ENCODE data around the gene CMSS1.

DNA sequence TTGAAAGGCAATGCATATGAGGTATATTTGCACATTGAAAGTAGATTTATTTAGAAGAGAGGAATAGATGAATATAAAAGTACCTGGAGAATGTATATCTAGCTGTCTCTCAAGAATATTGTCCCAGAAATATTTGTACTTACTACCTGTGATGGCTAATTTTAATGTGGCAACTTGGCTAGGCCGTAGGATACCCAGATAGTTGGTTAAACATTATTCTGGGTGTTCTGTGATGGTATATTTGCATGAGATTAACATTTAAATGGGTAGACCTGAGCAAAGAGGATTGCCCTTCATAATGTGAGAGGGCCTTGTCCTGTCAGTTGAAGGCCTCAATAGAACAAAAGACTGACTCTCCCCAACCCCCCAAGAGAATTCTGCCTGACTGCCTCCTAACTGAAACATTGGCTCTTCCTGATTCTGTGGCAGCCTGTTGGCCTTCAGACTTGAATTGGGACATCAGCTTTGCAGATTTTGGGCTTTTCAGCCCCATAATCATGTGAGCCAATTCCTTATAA is 366.0 kb downstream of the CMSS1 start:
- TF ChIP-seq MEF2A (IDR thresholded peaks at IDR 0.05; ENCODE audit: borderline replicate concordance, low read depth) (no peak), POLR2AphosphoS5 (IDR thresholded peaks at IDR 0.05; ENCODE audit: low read depth, low read length) (no peak), JUND (IDR thresholded peaks at IDR 0.05) (no peak), TAF1 (IDR thresholded peaks at IDR 0.05; ENCODE audit: borderline replicate concordance, low read depth, low read length) (no peak), RCOR1 (IDR thresholded peaks at IDR 0.05; ENCODE audit: low read length) (no peak), EZH2phosphoT487 (IDR thresholded peaks at IDR 0.05; ENCODE audit: borderline replicate concordance, low read depth) (no peak), YY1 (IDR thresholded peaks at IDR 0.05; ENCODE audit: low read depth) (no peak), RXRA (IDR thresholded peaks at IDR 0.05; ENCODE audit: borderline replicate concordance, low read depth) (no peak), TEAD4 (IDR thresholded peaks at IDR 0.05; ENCODE audit: borderline replicate concordance, insufficient read depth) (no peak)
- TF ChIP-seq, protein P1, sequence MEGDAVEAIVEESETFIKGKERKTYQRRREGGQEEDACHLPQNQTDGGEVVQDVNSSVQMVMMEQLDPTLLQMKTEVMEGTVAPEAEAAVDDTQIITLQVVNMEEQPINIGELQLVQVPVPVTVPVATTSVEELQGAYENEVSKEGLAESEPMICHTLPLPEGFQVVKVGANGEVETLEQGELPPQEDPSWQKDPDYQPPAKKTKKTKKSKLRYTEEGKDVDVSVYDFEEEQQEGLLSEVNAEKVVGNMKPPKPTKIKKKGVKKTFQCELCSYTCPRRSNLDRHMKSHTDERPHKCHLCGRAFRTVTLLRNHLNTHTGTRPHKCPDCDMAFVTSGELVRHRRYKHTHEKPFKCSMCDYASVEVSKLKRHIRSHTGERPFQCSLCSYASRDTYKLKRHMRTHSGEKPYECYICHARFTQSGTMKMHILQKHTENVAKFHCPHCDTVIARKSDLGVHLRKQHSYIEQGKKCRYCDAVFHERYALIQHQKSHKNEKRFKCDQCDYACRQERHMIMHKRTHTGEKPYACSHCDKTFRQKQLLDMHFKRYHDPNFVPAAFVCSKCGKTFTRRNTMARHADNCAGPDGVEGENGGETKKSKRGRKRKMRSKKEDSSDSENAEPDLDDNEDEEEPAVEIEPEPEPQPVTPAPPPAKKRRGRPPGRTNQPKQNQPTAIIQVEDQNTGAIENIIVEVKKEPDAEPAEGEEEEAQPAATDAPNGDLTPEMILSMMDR (IDR thresholded peaks at IDR 0.05) = no peak
- TF ChIP-seq, protein P2, sequence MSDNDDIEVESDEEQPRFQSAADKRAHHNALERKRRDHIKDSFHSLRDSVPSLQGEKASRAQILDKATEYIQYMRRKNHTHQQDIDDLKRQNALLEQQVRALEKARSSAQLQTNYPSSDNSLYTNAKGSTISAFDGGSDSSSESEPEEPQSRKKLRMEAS (IDR thresholded peaks at IDR 0.05; ENCODE audit: low read depth) = no peak
- TF ChIP-seq, protein P3, sequence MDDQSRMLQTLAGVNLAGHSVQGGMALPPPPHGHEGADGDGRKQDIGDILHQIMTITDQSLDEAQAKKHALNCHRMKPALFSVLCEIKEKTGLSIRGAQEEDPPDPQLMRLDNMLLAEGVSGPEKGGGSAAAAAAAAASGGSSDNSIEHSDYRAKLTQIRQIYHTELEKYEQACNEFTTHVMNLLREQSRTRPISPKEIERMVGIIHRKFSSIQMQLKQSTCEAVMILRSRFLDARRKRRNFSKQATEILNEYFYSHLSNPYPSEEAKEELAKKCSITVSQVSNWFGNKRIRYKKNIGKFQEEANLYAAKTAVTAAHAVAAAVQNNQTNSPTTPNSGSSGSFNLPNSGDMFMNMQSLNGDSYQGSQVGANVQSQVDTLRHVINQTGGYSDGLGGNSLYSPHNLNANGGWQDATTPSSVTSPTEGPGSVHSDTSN (IDR thresholded peaks at IDR 0.05) = no peak
- TF ChIP-seq, protein P4, sequence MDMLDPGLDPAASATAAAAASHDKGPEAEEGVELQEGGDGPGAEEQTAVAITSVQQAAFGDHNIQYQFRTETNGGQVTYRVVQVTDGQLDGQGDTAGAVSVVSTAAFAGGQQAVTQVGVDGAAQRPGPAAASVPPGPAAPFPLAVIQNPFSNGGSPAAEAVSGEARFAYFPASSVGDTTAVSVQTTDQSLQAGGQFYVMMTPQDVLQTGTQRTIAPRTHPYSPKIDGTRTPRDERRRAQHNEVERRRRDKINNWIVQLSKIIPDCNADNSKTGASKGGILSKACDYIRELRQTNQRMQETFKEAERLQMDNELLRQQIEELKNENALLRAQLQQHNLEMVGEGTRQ (IDR thresholded peaks at IDR 0.05; ENCODE audit: borderline replicate concordance, low read depth, low read length) = no peak
- TF ChIP-seq, protein P5, sequence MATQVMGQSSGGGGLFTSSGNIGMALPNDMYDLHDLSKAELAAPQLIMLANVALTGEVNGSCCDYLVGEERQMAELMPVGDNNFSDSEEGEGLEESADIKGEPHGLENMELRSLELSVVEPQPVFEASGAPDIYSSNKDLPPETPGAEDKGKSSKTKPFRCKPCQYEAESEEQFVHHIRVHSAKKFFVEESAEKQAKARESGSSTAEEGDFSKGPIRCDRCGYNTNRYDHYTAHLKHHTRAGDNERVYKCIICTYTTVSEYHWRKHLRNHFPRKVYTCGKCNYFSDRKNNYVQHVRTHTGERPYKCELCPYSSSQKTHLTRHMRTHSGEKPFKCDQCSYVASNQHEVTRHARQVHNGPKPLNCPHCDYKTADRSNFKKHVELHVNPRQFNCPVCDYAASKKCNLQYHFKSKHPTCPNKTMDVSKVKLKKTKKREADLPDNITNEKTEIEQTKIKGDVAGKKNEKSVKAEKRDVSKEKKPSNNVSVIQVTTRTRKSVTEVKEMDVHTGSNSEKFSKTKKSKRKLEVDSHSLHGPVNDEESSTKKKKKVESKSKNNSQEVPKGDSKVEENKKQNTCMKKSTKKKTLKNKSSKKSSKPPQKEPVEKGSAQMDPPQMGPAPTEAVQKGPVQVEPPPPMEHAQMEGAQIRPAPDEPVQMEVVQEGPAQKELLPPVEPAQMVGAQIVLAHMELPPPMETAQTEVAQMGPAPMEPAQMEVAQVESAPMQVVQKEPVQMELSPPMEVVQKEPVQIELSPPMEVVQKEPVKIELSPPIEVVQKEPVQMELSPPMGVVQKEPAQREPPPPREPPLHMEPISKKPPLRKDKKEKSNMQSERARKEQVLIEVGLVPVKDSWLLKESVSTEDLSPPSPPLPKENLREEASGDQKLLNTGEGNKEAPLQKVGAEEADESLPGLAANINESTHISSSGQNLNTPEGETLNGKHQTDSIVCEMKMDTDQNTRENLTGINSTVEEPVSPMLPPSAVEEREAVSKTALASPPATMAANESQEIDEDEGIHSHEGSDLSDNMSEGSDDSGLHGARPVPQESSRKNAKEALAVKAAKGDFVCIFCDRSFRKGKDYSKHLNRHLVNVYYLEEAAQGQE (IDR thresholded peaks at IDR 0.05; ENCODE audit: low read depth, low read length) = no peak

Data from SK-N-SH (cell line).